ENCODE data around the gene SDCCAG8.
"Not testable (repeated sequence)": the region's sequence is repeated elsewhere in the genome, so short reads cannot be mapped to it uniquely, and the experiment has no call there.

Gene SDCCAG8

GRCh38 chr1:243255791-243256512 is at the start of gene SDCCAG8:
SDCCAG8 (plus strand) TSS chr1:243256041; CDS start chr1:243256174, 133 bp downstream.
- peak within 1 kb of the TSS; percentile 99 for H3K27ac Mint-ChIP-seq
- DNase-seq = peak; percentile 95
- TF ChIP-seq CTCF (IDR thresholded peaks at IDR 0.05) = no peak
- peaks cover 26% of the 10 kb centered on the region for H3K4me1 Mint-ChIP-seq
- no peaks in the 10 kb centered on the region for H3K27me3 Mint-ChIP-seq (ENCODE audit: low read depth, poor library complexity)
- peaks cover 18% of the 10 kb centered on the region for H3K36me3 Mint-ChIP-seq (ENCODE audit: low read depth)
- H3K9me3 Mint-ChIP-seq = peaks cover 12% of the 10 kb centered on the region
- peak within 1 kb of the TSS; percentile 96 for H3K4me3 Mint-ChIP-seq

GRCh38 chr1:243211984-243212383 is 43.9 kb upstream of the SDCCAG8 start:
- not testable (repeated sequence) for H3K4me3 Mint-ChIP-seq; DNase-seq; H3K4me1 Mint-ChIP-seq; H3K9me3 Mint-ChIP-seq; H3K27me3 Mint-ChIP-seq (ENCODE audit: low read depth, poor library complexity); H3K27ac Mint-ChIP-seq
- H3K36me3 Mint-ChIP-seq (ENCODE audit: low read depth) = peaks cover 52% of the 10 kb centered on the region

GRCh38 chr1:243213045-243213787 is 42.6 kb upstream of the SDCCAG8 start:
- Mint-ChIP-seq H3K36me3 (ENCODE audit: low read depth) (peaks cover 57% of the 10 kb centered on the region), H3K4me1 (no peaks in the 10 kb centered on the region), H3K9me3 (peaks cover 8% of the 10 kb centered on the region), H3K4me3 (no peak overlapping the region), H3K27ac (no peak overlapping the region), H3K27me3 (ENCODE audit: low read depth, poor library complexity) (no peaks in the 10 kb centered on the region)
- no peak for TF ChIP-seq CTCF (IDR thresholded peaks at IDR 0.05)
- no peak for DNase-seq

- not testable (repeated sequence) for DNase-seq; H3K4me1 Mint-ChIP-seq; H3K4me3 Mint-ChIP-seq; H3K27me3 Mint-ChIP-seq (ENCODE audit: low read depth, poor library complexity); H3K9me3 Mint-ChIP-seq; H3K27ac Mint-ChIP-seq
- peaks cover 76% of the 10 kb centered on the region for H3K36me3 Mint-ChIP-seq (ENCODE audit: low read depth)
Measured at GRCh38 chr1:243215276-243215875, 40.5 kb upstream of the SDCCAG8 start.

- H3K4me3 Mint-ChIP-seq = no peak overlapping the region
- H3K36me3 Mint-ChIP-seq (ENCODE audit: low read depth) = peaks cover 90% of the 10 kb centered on the region
- TF ChIP-seq CTCF (IDR thresholded peaks at IDR 0.05) = no peak
- H3K9me3 Mint-ChIP-seq = peaks cover 8% of the 10 kb centered on the region
- H3K27me3 Mint-ChIP-seq (ENCODE audit: low read depth, poor library complexity) = no peaks in the 10 kb centered on the region
- no peak overlapping the region for H3K27ac Mint-ChIP-seq
- no peaks in the 10 kb centered on the region for H3K4me1 Mint-ChIP-seq
- DNase-seq = no peak
Measured at GRCh38 chr1:243216741-243217140, 39.1 kb upstream of the SDCCAG8 start.

- H3K9me3 Mint-ChIP-seq = peaks cover 9% of the 10 kb centered on the region
- H3K36me3 Mint-ChIP-seq (ENCODE audit: low read depth) = peaks cover 91% of the 10 kb centered on the region
- H3K27ac Mint-ChIP-seq = no peak overlapping the region
- H3K4me3 Mint-ChIP-seq = no peak overlapping the region
- no peaks in the 10 kb centered on the region for H3K27me3 Mint-ChIP-seq (ENCODE audit: low read depth, poor library complexity)
- DNase-seq = no peak
- H3K4me1 Mint-ChIP-seq = no peaks in the 10 kb centered on the region
- TF ChIP-seq CTCF (IDR thresholded peaks at IDR 0.05) = no peak
Measured at GRCh38 chr1:243217349-243217748, 38.5 kb upstream of the SDCCAG8 start.
